Measurements from ENCODE around the gene SSBP3. TPM values are rescaled to one million over a fixed set of nuclear protein-coding genes. Genes with fewer than 3 reads are reported as not detected.

Gene SSBP3
- total and polyA plus RNA-seq, 2 of the 13 experiments (the other 11 are each of a cell fraction or from before 2014, with no cell fraction given): 8.5 to 17.6 TPM

DNA sequence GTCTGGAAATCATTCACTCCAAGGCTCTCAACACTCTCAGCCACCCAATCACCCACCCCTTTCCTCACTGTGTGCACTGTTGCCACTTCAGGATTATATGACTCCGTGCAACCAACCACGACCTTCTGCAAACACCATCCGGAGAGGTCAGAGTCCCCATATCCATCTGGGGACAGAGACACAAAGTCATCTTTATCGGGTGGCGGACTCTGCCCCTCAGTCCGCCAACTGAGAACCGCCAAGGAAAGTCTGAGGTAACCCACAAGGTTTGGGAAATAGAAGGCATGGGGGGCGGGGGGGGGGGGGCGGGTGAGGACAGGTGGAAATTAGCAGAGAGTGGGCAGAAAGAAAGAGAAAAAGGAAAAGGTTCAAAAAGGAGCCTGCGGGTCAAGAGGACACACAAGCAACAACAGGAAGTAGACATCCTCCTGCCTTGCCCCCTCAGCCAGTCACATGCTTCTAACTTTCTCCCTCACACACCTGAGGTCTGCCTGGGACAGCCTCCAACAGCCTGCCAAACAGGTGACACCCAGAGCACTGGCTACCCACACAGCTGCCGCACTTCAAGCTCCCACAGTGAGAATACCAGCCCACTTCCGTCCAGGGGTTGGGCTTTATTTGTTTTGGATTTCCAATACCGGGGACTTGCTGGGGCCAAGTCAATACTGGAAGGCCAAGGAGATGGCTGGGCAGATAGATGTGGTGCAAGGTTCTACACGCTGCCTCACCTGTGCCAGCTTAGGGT, 58.1 kb downstream of the SSBP3 start (continued):
- no peak for TF ChIP-seq ZNF274 (CRISPR knock-in tag; IDR thresholded peaks at IDR 0.05)
- no peak for TF ChIP-seq LCORL (IDR thresholded peaks at IDR 0.05)
- peak; percentile 69 for TF ChIP-seq LCORL (CRISPR knock-in tag; IDR thresholded peaks at IDR 0.05)
- no peak for TF ChIP-seq NFE2L1 (CRISPR knock-in tag; IDR thresholded peaks at IDR 0.05; ENCODE audit: borderline replicate concordance)
- no peak for TF ChIP-seq HNRNPLL (IDR thresholded peaks at IDR 0.05; ENCODE audit: low read depth, low read length, poor library complexity, severe bottlenecking)
- peak; percentile 39; the same call in 1 of the 2 replicates for TF ChIP-seq TARDBP (CRISPR knock-in tag; IDR thresholded peaks at IDR 0.05)
- TF ChIP-seq ZFY (CRISPR knock-in tag; IDR thresholded peaks at IDR 0.05): no peak
- TF ChIP-seq, protein P1, sequence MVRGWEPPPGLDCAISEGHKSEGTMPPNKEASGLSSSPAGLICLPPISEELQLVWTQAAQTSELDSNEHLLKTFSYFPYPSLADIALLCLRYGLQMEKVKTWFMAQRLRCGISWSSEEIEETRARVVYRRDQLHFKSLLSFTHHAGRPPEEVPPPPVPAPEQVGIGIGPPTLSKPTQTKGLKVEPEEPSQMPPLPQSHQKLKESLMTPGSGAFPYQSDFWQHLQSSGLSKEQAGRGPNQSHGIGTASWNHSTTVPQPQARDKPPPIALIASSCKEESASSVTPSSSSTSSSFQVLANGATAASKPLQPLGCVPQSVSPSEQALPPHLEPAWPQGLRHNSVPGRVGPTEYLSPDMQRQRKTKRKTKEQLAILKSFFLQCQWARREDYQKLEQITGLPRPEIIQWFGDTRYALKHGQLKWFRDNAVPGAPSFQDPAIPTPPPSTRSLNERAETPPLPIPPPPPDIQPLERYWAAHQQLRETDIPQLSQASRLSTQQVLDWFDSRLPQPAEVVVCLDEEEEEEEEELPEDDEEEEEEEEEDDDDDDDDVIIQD (CRISPR knock-in tag; IDR thresholded peaks at IDR 0.05; ENCODE audit: low read depth): 0 out of 2 replicates have a peak, but pooled peaks have one; percentile 25
- no peak for TF ChIP-seq NR3C1 (CRISPR knock-in tag; IDR thresholded peaks at IDR 0.05)
- TF ChIP-seq CC2D1A (CRISPR knock-in tag; IDR thresholded peaks at IDR 0.05): no peak
- TF ChIP-seq, protein P2, sequence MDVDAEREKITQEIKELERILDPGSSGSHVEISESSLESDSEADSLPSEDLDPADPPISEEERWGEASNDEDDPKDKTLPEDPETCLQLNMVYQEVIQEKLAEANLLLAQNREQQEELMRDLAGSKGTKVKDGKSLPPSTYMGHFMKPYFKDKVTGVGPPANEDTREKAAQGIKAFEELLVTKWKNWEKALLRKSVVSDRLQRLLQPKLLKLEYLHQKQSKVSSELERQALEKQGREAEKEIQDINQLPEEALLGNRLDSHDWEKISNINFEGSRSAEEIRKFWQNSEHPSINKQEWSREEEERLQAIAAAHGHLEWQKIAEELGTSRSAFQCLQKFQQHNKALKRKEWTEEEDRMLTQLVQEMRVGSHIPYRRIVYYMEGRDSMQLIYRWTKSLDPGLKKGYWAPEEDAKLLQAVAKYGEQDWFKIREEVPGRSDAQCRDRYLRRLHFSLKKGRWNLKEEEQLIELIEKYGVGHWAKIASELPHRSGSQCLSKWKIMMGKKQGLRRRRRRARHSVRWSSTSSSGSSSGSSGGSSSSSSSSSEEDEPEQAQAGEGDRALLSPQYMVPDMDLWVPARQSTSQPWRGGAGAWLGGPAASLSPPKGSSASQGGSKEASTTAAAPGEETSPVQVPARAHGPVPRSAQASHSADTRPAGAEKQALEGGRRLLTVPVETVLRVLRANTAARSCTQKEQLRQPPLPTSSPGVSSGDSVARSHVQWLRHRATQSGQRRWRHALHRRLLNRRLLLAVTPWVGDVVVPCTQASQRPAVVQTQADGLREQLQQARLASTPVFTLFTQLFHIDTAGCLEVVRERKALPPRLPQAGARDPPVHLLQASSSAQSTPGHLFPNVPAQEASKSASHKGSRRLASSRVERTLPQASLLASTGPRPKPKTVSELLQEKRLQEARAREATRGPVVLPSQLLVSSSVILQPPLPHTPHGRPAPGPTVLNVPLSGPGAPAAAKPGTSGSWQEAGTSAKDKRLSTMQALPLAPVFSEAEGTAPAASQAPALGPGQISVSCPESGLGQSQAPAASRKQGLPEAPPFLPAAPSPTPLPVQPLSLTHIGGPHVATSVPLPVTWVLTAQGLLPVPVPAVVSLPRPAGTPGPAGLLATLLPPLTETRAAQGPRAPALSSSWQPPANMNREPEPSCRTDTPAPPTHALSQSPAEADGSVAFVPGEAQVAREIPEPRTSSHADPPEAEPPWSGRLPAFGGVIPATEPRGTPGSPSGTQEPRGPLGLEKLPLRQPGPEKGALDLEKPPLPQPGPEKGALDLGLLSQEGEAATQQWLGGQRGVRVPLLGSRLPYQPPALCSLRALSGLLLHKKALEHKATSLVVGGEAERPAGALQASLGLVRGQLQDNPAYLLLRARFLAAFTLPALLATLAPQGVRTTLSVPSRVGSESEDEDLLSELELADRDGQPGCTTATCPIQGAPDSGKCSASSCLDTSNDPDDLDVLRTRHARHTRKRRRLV (CRISPR knock-in tag; IDR thresholded peaks at IDR 0.05): no peak
- TF ChIP-seq ADNP (CRISPR knock-in tag; IDR thresholded peaks at IDR 0.05): no peak
- no peak for TF ChIP-seq ATAD3A (CRISPR knock-in tag; IDR thresholded peaks at IDR 0.05)
- TF ChIP-seq XBP1 (CRISPR knock-in tag; IDR thresholded peaks at IDR 0.05): no peak
- peak; percentile 65 for TF ChIP-seq SAP130 (CRISPR knock-in tag; IDR thresholded peaks at IDR 0.05; ENCODE audit: low read depth)
- TF ChIP-seq MAFF (IDR thresholded peaks at IDR 0.05; ENCODE audit: low read depth, low read length): no peak
- no peak for TF ChIP-seq REXO4 (CRISPR knock-in tag; IDR thresholded peaks at IDR 0.05; ENCODE audit: borderline replicate concordance)
- TF ChIP-seq ZNF431 (CRISPR knock-in tag; IDR thresholded peaks at IDR 0.05; ENCODE audit: borderline replicate concordance, low read depth): no peak
